HG02943 (cell line): ENCODE results near the gene EXOC4.

Source experiments
- ATAC-seq: cut with Tn5 transposase; IDR thresholded peaks from one replicate; pipeline ENCODE4 v1.9.1; 2021; ENCODE audit warnings: mild to moderate bottlenecking, low read depth, moderate library complexity; ENCODE audit not compliant: unreplicated experiment

The EXOC4 gene

DNA sequence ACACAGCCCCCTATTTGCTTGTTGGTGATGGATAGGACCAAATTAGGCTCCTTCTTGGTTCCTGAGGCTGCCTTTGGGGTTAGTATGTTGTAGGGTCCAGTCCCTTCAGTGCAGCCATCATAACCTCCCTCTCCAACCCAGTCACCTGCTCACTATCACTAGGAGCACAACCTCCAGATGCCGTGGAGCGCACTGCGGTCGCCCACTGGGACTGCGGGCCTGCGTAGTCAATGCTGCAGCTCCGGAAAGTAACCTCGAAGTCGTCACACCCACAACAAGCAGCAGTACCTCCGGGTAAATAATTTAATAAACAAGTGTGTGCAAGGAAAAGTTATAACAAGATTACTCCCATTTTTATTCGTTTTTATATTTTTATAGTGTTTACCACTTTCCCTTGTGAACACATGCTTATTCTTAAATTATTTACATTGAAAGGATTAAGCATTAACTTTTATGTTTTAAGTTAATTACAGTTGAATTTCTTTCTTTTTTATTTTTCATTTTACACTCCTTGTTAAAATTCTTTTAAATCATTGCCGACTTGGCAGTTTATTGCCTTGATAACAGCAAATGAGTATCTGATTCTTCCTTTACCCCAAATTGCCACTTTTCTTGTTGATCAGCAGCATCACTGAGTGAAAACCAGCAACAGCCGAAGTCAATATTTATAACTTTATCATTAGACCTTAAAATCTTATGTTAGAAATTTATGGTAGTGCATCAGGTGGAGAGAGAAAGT is 474.8 kb downstream of the EXOC4 start:
- no peak for ATAC-seq

- ATAC-seq: no peak
Observed at GRCh38 chr7:133730360-133730759, 477.5 kb downstream of the EXOC4 start.

GRCh38 chr7:133733401-133733800 is 480.5 kb downstream of the EXOC4 start:
- no peak for ATAC-seq

- ATAC-seq: no peak
Observed at GRCh38 chr7:133735222-133735621, 482.3 kb downstream of the EXOC4 start.

DNA sequence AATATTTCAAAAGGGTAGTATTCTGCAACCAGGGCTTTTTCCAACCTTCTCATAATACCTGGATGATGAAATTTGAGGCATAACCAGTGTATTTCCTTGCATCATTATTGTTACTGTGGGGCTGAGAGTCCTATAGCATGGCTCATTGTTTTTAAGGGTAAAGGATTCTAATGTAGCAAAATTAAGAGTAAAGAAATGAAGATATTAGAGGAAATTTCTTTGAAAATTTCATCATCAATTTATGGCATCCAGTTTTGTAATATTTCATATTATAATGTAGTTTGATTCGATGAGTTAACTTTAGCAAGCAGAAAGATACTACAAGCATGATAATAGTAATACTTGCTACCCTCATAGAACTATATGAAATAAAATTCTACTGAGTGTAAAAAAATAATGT is 486.9 kb downstream of the EXOC4 start:
- no peak for ATAC-seq

DNA sequence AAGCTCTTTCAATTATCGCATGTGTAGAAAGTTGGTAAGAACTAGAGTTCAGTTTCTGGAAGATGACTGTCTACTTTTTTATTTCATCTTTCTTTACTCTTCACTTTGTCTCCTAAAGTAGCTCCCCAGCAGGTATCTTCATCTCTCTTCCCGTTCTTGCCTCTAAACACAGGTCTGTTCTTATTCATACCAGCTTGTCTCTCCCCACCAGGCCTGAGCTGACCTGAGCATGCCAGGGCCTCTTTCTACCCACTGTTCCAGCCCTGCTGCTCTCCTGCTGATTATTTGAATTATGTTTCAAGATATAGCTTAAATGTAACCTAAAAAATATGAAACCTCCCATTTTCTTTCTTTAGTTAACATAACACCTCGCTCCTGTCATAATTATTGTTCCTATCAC is 488.2 kb downstream of the EXOC4 start:
- ATAC-seq: no peak

- no peak for ATAC-seq
Observed at GRCh38 chr7:133741703-133742102, 488.8 kb downstream of the EXOC4 start.

DNA sequence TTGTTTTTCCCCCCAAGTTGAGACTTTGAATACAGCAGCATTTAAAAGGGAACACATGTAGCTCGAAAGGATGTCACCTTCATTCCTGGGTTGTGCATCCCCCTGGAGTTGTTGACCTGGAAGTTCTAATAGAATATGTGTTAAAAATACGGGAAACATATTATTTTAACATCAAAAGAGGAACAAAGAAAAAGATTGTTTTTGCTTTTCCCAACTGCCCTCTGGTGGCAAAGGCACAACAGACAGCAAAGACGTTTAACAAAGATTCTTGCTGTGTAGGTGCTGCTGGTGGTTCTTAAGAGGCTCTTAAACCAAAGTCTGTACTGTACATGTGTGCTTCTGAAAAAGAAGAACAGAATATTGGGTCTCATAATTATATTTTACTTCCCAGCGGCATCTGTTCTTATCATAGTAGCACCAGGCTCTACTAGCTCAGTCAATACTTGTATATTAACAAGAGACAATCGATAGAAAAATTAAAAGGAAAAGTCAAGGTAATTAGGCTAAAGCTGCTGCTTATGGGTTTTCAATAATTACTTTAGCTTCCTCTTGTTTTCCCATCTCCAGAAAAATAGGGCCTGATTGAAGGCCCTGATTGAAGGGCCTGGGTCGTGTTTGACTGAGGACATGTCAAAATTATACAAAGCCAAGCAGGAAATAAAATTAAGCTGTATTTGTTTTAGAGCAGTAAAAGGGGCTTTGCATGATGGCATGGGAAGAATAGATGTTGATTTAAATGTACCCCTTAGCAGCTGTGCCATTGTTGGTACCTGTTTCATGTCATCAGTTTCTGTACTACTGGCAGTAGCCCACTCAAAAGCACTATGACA is 490.0 kb downstream of the EXOC4 start:
- ATAC-seq: no peak

DNA sequence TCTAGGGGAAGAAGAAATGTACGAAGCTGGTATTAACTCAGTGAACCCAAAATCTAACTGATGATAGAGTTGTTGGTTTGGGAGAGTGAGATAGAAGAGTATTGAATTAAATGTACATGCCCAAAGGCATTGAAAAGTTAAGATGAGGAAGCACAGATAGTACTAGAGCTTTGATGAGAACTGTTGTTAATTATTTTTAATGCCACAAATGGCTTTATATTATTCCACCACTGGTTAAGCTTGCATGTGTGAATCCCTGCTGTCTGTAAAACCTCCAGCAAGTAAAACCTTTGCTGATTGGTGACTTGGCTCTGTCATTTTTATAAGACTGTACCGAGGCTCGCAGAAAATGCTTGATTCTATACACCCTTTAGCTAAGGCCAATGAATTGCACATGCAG is 491.6 kb downstream of the EXOC4 start:
- ATAC-seq: no peak

GRCh38 chr7:133746305-133746704 is 493.4 kb downstream of the EXOC4 start:
- ATAC-seq: no peak

- no peak for ATAC-seq
Observed at GRCh38 chr7:133746847-133747246, 494.0 kb downstream of the EXOC4 start.

DNA sequence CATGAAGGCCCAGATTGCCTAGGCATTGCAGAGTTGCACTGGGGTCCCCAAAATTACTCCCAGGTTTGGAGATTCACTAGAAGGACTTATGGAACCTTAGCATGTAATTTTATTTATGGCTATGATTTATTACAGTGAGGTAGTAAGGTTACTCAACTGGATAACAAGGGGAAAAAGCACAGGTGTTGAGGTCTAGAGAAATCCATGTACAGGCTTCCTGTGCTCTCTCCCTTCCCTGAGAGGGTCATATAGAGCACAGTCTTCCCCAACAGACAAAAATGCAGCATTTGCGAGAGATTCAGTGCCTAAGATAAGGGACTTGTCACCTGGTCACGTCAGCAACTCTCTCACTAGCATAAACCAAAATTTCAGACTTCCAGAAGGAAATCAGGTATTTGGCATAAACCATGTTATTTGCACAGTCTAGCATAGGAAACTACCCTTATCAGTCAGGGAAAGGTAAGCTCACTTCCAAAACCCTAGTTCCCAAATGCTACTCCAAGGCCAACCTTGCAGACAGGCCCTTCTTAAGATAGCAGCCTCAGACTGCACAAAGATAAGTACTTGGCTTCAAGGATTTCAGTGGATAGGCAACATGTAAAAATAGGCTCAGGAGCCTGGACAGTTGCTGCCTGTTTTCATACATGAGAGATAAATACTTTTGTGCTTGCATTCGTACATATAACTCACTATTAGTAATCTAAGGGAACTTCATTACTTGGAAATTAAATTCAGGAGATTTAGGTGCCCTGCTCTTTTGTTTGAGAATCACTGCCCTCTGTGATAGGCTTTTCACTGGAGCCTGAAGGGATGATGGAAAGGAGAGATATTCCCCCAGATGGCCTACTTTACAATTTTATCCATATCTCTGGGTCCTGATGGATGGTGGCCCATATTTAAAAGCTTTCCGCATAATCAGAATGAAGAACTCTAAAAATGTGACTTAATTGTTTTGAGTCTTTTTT is 495.8 kb downstream of the EXOC4 start:
- no peak for ATAC-seq

- no peak for ATAC-seq
Observed at GRCh38 chr7:133750287-133750686, 497.4 kb downstream of the EXOC4 start.

GRCh38 chr7:133751079-133751478 is 498.2 kb downstream of the EXOC4 start:
- ATAC-seq: no peak

GRCh38 chr7:133753513-133753912 is 500.6 kb downstream of the EXOC4 start:
- no peak for ATAC-seq

- no peak for ATAC-seq
Observed at GRCh38 chr7:133754708-133755107, 501.8 kb downstream of the EXOC4 start.

DNA sequence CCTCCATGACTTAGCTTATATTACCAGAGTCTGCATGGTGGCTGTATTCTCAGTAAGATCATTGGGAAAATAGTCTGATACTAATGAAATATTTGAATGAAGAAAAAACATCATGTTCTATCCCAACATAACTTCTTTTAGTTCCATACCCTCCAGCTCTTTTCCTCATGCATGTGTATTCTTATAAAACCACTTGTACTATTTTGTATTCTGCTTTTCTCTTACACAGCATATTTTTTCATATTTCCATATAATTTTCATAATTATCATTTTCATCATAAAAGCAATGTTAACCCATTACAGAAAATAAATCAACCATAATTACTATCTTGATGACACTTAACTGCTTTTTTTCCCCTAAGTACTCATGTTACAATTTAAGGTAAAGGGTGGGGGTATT is 503.0 kb downstream of the EXOC4 start:
- no peak for ATAC-seq

- no peak for ATAC-seq
Observed at GRCh38 chr7:133761443-133761842, 508.6 kb downstream of the EXOC4 start.

DNA sequence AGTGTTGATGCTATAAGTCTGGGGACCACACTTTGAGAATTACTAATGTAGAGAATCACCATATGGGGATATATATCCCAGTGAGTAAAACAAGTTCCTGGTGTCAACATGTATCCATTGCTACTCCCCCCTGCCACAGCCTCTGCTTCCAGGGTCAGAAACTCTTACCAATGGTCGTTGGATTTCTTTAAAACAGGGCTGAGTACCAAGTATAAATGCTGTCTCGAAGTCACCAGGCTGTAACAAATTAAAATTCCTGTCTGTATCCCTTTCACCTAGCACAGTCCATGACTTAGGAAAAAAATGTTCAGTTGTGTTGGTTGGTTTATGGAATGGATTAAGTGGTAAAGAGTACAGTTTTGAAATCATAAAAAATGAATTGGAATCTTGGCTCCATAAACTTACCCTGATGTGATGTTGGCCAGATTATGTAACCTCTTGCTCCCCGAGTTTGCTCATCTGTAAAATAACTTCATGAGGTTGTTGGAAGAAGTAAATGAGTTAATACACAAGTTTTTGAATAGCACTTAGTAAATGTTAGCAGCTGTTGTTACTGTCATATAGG is 510.3 kb downstream of the EXOC4 start:
- ATAC-seq: no peak

DNA sequence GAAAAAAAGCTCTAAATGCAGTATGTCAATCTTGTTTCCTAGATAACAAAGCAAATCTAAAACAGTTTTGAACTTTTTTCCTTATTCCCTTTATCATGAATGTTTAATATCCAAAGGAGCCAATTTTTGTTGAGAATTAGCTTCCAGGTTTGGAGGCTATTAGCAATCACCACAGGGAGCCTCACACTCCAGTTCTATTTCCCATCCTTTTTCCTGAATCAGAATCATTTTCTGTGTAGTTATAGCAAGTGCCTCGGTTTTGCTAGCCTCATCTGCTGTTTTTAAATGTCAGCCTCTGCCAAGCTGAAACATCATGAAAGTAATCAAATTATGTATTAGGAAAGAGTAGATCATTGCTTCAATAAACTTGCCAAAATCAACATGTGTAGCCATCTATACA is 516.8 kb downstream of the EXOC4 start:
- no peak for ATAC-seq
